IMR-90 (cell line): ENCODE results near the gene ACYP1. TPM values are rescaled to one million over a fixed set of nuclear protein-coding genes. Genes with fewer than 3 reads are reported as not detected.

Experiments
- ATAC-seq: fragments of 200-7000 bp; cut with Tn5 transposase; 2 replicates; pipeline ENCODE4 v1.9.1; 2020; ENCODE audit warnings: low read depth, mild to moderate bottlenecking, moderate library complexity
- BruUV-seq: library from RNA; stranded (reverse); fragments of 400-500 nt; replicated peaks from 2 replicates; lab custom pipeline; 2021; lab: Mats Ljungman, UMichigan
- CTCF ChIA-PET: fragments of 300-600 bp; formaldehyde crosslinking; extraction: SDS; loops from one replicate; lab custom pipeline; 2021; ENCODE audit warnings: antibody characterized with exemption; lab: Yijun Ruan, JAX
- POLR2A ChIA-PET: fragments of 300-600 bp; sonication (Branson Sonifier 250); formaldehyde crosslinking; loops from one replicate; lab custom pipeline; 2022; ENCODE audit warnings: antibody characterized with exemption; ENCODE audit not compliant: unreplicated experiment; lab: Charles Lee
- DNase-seq: peaks from one replicate; pipeline ENCODE4 v3.0.0; 2013
- H2AFZ ChIP-seq: replicated peaks from 2 replicates; pipeline ENCODE3; 2013; ENCODE audit warnings: low read length, mild to moderate bottlenecking; ENCODE audit not compliant: poor library complexity
- H2AK5ac ChIP-seq: 2 replicates; pipeline ENCODE4 v1.6.1; 2013; ENCODE audit warnings: low read depth, low read length, inconsistent platforms
- H2AK9ac ChIP-seq: replicated peaks from 2 replicates; pipeline ENCODE3; 2013; ENCODE audit warnings: mild to moderate bottlenecking, low read depth, low read length, moderate library complexity; ENCODE audit not compliant: poor library complexity
- H2BK120ac ChIP-seq: 2 replicates; pipeline ENCODE4 v1.6.1; 2013; ENCODE audit warnings: low read depth, low read length, inconsistent platforms
- H2BK15ac ChIP-seq: 3 replicates; pipeline ENCODE4 v1.6.1; 2013; ENCODE audit warnings: low read depth, low read length, inconsistent platforms
- H2BK20ac ChIP-seq: 2 replicates; pipeline ENCODE4 v1.6.1; 2013; ENCODE audit warnings: low read depth, mild to moderate bottlenecking, inconsistent platforms, low read length, moderate library complexity
- H2BK5ac ChIP-seq: 2 replicates; pipeline ENCODE4 v1.6.1; 2013; ENCODE audit warnings: mild to moderate bottlenecking, low read depth, low read length, inconsistent platforms; ENCODE audit not compliant: poor library complexity, severe bottlenecking
- H3K14ac ChIP-seq: replicated peaks from 2 replicates; pipeline ENCODE4 v1.6.1; 2013; ENCODE audit warnings: low read depth, low read length, inconsistent platforms
- H3K18ac ChIP-seq: 2 replicates; pipeline ENCODE4 v1.6.1; 2013; ENCODE audit warnings: low read depth, low read length, control low read depth
- H3K23ac ChIP-seq: 2 replicates; pipeline ENCODE4 v1.6.1; 2013; ENCODE audit warnings: low read depth, low read length, inconsistent platforms
- H3K27ac ChIP-seq: 2 replicates; pipeline ENCODE4 v1.5.1; 2013; ENCODE audit warnings: mild to moderate bottlenecking, control low read depth, low read length; ENCODE audit not compliant: insufficient read depth
- H3K27me3 ChIP-seq: 2 replicates; pipeline ENCODE4 v1.6.1; 2013; ENCODE audit warnings: low read length; ENCODE audit not compliant: control insufficient read depth, insufficient read depth
- H3K36me3 ChIP-seq: 2 replicates; pipeline ENCODE4 v1.6.1; 2013; ENCODE audit warnings: low read length, mixed read lengths; ENCODE audit not compliant: control insufficient read depth, insufficient read depth
- H3K4ac ChIP-seq: 2 replicates; pipeline ENCODE4 v1.6.1; 2013; ENCODE audit warnings: low read depth, low read length, inconsistent platforms
- H3K4me1 ChIP-seq: 2 replicates; pipeline ENCODE4 v1.6.1; 2013; ENCODE audit warnings: low read length, mixed read lengths; ENCODE audit not compliant: control insufficient read depth, insufficient read depth
- H3K4me2 ChIP-seq: 2 replicates; pipeline ENCODE4 v1.6.1; 2013; ENCODE audit warnings: low read depth, mild to moderate bottlenecking, control low read depth, low read length, moderate library complexity
- H3K4me3 ChIP-seq: 2 replicates; pipeline ENCODE4 v1.5.1; 2013; ENCODE audit warnings: low read depth, mild to moderate bottlenecking, control low read depth, low read length, moderate library complexity; ENCODE audit not compliant: insufficient read depth
- H3K56ac ChIP-seq: 2 replicates; pipeline ENCODE4 v1.6.1; 2013; ENCODE audit warnings: low read length, inconsistent platforms; ENCODE audit not compliant: insufficient read depth; ENCODE audit errors: extremely low read depth
- H3K79me1 ChIP-seq, 2 experiments: 2 replicates each; pipeline ENCODE4 v1.6.1; 2013; ENCODE audit warnings: low read length in 2 of 2, inconsistent platforms in 1 of 2, low read depth in 1 of 2
- H3K9ac ChIP-seq: 2 replicates; pipeline ENCODE4 v1.6.1; 2013; ENCODE audit warnings: low read depth, low read length, control low read depth
- H3K9me1 ChIP-seq: 2 replicates; pipeline ENCODE4 v1.6.1; 2013; ENCODE audit warnings: low read length, inconsistent platforms; ENCODE audit not compliant: insufficient read depth
- H3K9me3 ChIP-seq: 2 replicates; pipeline ENCODE4 v1.6.1; 2013; ENCODE audit warnings: low read length; ENCODE audit not compliant: control insufficient read depth, insufficient read depth
- H4K20me1 ChIP-seq: 2 replicates; pipeline ENCODE4 v1.6.1; 2013; ENCODE audit warnings: low read length, inconsistent platforms; ENCODE audit not compliant: insufficient read depth
- H4K5ac ChIP-seq: 2 replicates; pipeline ENCODE4 v1.6.1; 2013; ENCODE audit warnings: mild to moderate bottlenecking, low read depth, low read length, control low read depth
- H4K8ac ChIP-seq, 2 experiments: 2 replicates each; pipeline ENCODE4 v1.6.1; 2013; ENCODE audit warnings: low read depth in 2 of 2, low read length in 2 of 2, control low read depth in 1 of 2, inconsistent platforms in 1 of 2
- H4K91ac ChIP-seq: 2 replicates; pipeline ENCODE4 v1.6.1; 2013; ENCODE audit warnings: low read depth, low read length, inconsistent platforms; ENCODE audit not compliant: insufficient read depth
- BHLHE40 ChIP-seq: fragments of 150-350 bp; IDR thresholded peaks from 2 replicates; pipeline ENCODE4 v1.6.1; 2016; ENCODE audit warnings: mild to moderate bottlenecking, low read depth, low read length
- MAFK ChIP-seq: IDR thresholded peaks from 2 replicates; pipeline ENCODE4 v1.6.1; 2012; ENCODE audit warnings: low read depth, low read length, improper control_type of control experiment
- MAZ ChIP-seq: IDR thresholded peaks from 2 replicates; pipeline ENCODE4 v1.6.1; 2012; ENCODE audit warnings: low read depth, mild to moderate bottlenecking, low read length, improper control_type of control experiment, moderate library complexity, borderline replicate concordance
- MXI1 ChIP-seq: IDR thresholded peaks from 2 replicates; pipeline ENCODE4 v1.6.1; 2012; ENCODE audit warnings: low read depth, mild to moderate bottlenecking, low read length, moderate library complexity, borderline replicate concordance
- RAD21 ChIP-seq: IDR thresholded peaks from 2 replicates; pipeline ENCODE4 v1.6.1; 2012; ENCODE audit warnings: low read length, improper control_type of control experiment
- RFX5 ChIP-seq: IDR thresholded peaks from 2 replicates; pipeline ENCODE4 v1.8.0; 2012; ENCODE audit warnings: low read depth, mild to moderate bottlenecking, low read length, moderate library complexity
- SMC3 ChIP-seq: fragments of 150-350 bp; IDR thresholded peaks from 2 replicates; pipeline ENCODE4 v1.6.1; 2016; ENCODE audit warnings: low read depth, mild to moderate bottlenecking, antibody characterized with exemption, low read length, moderate library complexity
- WGBS, 2 experiments: methylation state at CpG; one replicate each; pipeline versions ENCODE4 v1.1.5 to v1.1.7; 2013; ENCODE audit warnings: missing lambda C conversion rate in 2 of 2; ENCODE audit not compliant: insufficient read length in 1 of 2; ENCODE audit errors: extremely low coverage in 2 of 2; 5-methylcytosine and 5-hydroxymethylcytosine counted together
- dilution Hi-C: fragments of 300-500 bp; cut with HindIII; formaldehyde crosslinking; loops from one replicate; pipeline ENCODE4 v1.14.3; 2018; ENCODE audit warnings: low sequenced_read_pairs; ENCODE audit not compliant: unreplicated experiment
- in situ Hi-C: fragments of 300-500 bp; cut with MboI; formaldehyde crosslinking; loops from 3 replicates; pipeline ENCODE4 v1.14.3; 2019; ENCODE audit warnings: low sequenced_read_pairs, inconsistent platforms, mixed read lengths
- intact Hi-C: fragments of 100-400 bp; cut with micrococcal nuclease; formaldehyde crosslinking; loops from 2 replicates; pipeline ENCODE4 v1.10.0; 2022
- polyA plus RNA-seq, 3 experiments: library from polyadenylated mRNA; depleted of rRNA; stranded (reverse); fragments of >200 nt; gene quantifications; 2 replicates each; pipeline ENCODE4 v1.2.3, GENCODE V29; 2012; ENCODE audit warnings: low replicate concordance in 1 of 3
- total RNA-seq: library from RNA; depleted of rRNA; stranded (reverse); fragments of >200 nt; gene quantifications from 2 replicates; pipeline ENCODE4 v1.2.3, GENCODE V29; 2012
- TF ChIP-seq, protein P1 (sequence below): conservative IDR thresholded peaks from 2 replicates; pipeline ENCODE4 v1.5.1; 2012; ENCODE audit warnings: mild to moderate bottlenecking, low read depth, low read length, improper control_type of control experiment
- TF ChIP-seq, protein P2 (sequence below): fragments of 150-350 bp; IDR thresholded peaks from 2 replicates; pipeline ENCODE4 v1.6.1; 2016; ENCODE audit warnings: low read depth, mild to moderate bottlenecking, low read length, moderate library complexity, borderline replicate concordance
- TF ChIP-seq, protein P3 (sequence below): fragments of 150-350 bp; IDR thresholded peaks from 2 replicates; pipeline ENCODE4 v1.6.1; 2017; ENCODE audit warnings: mild to moderate bottlenecking, antibody characterized with exemption, low read length, low read depth

Gene ACYP1
- total and polyA plus RNA-seq, 2 of the 4 experiments (the other 2 are of a cell fraction) = 4.1 to 24.0 TPM

DNA sequence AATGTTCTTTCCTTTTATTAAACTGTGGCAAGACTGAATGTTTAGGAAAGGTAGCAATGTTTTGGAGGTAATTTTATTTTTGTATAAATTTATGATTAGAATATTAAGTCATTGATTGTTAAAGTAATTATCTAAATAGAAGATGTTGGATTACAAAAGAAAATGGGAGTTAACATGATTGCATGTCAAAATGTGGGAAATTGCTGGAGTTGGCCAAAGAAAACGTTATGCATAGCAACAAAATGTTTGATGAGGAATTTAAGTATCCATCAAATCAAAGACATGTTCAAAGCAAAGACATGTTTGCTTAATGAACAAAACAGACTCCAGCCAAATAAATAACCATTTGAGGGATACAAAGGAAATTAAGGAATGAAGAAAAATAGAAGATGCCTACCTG lies 9.4 kb downstream of the ACYP1 start:
- Histone ChIP-seq H3K4me1 (peaks cover 2% of the 10 kb centered on the region; the same call in 1 of the 2 replicates), H2AK5ac (no peak overlapping the region), H3K79me1 (peaks cover 6 to 19% of the 10 kb centered on the region in 2 experiments), H4K20me1 (no peaks in the 10 kb centered on the region), H3K18ac (no peak overlapping the region), H3K27me3 (no peaks in the 10 kb centered on the region), H2AK9ac (no peak overlapping the region), H3K4me2 (no peak overlapping the region), H2BK15ac (no peak overlapping the region), H2BK20ac (no peak overlapping the region), H3K9me1 (peaks cover 2% of the 10 kb centered on the region; the same call in 1 of the 2 replicates), H2AFZ (no peak overlapping the region), H2BK5ac (no peak overlapping the region), H4K8ac (no peak overlapping the region), H4K91ac (no peak overlapping the region), H3K9ac (no peak overlapping the region), H2BK120ac (no peak overlapping the region), H3K56ac (no peak overlapping the region), H3K36me3 (no peaks in the 10 kb centered on the region), H3K4ac (no peak overlapping the region), H3K9me3 (no peaks in the 10 kb centered on the region), H4K5ac (no peak overlapping the region), H3K27ac (no peak overlapping the region), H3K4me3 (no peak overlapping the region), H3K23ac (no peak overlapping the region), H3K14ac (no peak overlapping the region)
- TF ChIP-seq MXI1 (no peak), MAZ (no peak), RFX5 (no peak), BHLHE40 (no peak), SMC3 (no peak), RAD21 (no peak), MAFK (no peak)
- TF ChIP-seq, protein P1, sequence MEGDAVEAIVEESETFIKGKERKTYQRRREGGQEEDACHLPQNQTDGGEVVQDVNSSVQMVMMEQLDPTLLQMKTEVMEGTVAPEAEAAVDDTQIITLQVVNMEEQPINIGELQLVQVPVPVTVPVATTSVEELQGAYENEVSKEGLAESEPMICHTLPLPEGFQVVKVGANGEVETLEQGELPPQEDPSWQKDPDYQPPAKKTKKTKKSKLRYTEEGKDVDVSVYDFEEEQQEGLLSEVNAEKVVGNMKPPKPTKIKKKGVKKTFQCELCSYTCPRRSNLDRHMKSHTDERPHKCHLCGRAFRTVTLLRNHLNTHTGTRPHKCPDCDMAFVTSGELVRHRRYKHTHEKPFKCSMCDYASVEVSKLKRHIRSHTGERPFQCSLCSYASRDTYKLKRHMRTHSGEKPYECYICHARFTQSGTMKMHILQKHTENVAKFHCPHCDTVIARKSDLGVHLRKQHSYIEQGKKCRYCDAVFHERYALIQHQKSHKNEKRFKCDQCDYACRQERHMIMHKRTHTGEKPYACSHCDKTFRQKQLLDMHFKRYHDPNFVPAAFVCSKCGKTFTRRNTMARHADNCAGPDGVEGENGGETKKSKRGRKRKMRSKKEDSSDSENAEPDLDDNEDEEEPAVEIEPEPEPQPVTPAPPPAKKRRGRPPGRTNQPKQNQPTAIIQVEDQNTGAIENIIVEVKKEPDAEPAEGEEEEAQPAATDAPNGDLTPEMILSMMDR = no peak
- TF ChIP-seq, protein P2, sequence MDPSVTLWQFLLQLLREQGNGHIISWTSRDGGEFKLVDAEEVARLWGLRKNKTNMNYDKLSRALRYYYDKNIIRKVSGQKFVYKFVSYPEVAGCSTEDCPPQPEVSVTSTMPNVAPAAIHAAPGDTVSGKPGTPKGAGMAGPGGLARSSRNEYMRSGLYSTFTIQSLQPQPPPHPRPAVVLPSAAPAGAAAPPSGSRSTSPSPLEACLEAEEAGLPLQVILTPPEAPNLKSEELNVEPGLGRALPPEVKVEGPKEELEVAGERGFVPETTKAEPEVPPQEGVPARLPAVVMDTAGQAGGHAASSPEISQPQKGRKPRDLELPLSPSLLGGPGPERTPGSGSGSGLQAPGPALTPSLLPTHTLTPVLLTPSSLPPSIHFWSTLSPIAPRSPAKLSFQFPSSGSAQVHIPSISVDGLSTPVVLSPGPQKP = no peak
- TF ChIP-seq, protein P3, sequence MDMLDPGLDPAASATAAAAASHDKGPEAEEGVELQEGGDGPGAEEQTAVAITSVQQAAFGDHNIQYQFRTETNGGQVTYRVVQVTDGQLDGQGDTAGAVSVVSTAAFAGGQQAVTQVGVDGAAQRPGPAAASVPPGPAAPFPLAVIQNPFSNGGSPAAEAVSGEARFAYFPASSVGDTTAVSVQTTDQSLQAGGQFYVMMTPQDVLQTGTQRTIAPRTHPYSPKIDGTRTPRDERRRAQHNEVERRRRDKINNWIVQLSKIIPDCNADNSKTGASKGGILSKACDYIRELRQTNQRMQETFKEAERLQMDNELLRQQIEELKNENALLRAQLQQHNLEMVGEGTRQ = no peak
- ATAC-seq (no peak), DNase-seq (no peak)
- no TSS peak for BruUV-seq
- WGBS, 2 experiments = no CpG with 5 or more reads among the region's 1 CpG
- POLR2A ChIA-PET = no interaction called here
- intact Hi-C loops (no loop called here), dilution Hi-C loops (no loop called here), in situ Hi-C loops (no loop called here)
- CTCF ChIA-PET = no interaction called here
